Stomach (tissue), 4 donors: ENCODE measurements around the gene DMRT1.

Experiments used
- CTCF ChIP-seq, 7 experiments: fragments of 450-650 bp in 4 of 7; fragments of 200-600 bp in 3 of 7; sonication (generic) in 3 of 7; IDR thresholded peaks; one replicate each; pipeline ENCODE4 v1.5.1; 2016 to 2019; ENCODE audit warnings: antibody characterized with exemption in 7 of 7, control low read depth in 2 of 7, mild to moderate bottlenecking in 1 of 7
- EP300 ChIP-seq: sonication (generic); formaldehyde crosslinking; IDR thresholded peaks from one replicate; pipeline ENCODE4 v1.6.1; 2017; ENCODE audit warnings: antibody characterized with exemption
- POLR2A ChIP-seq, 4 donors: fragments of 450-650 bp; IDR thresholded peaks; one replicate each; pipeline ENCODE4 v1.6.1; 2016; ENCODE audit warnings: antibody characterized with exemption in 4 of 4, control low read depth in 2 of 4, mild to moderate bottlenecking in 1 of 4, moderate library complexity in 1 of 4
- POLR2AphosphoS5 ChIP-seq, 3 donors: sonication (generic); formaldehyde crosslinking; IDR thresholded peaks; one replicate each; pipeline ENCODE4 v1.6.1; 2016; ENCODE audit warnings: antibody characterized with exemption in 3 of 3

- TF ChIP-seq CTCF (IDR thresholded peaks at IDR 0.05) (no peak), POLR2A (IDR thresholded peaks at IDR 0.05) (no peak), POLR2AphosphoS5 (IDR thresholded peaks at IDR 0.05) (no peak), EP300 (no peak)
Measured at GRCh38 chr9:818958-819357, 22.5 kb upstream of the DMRT1 start.
